NCI-H2107 (cell line): Measurements from ENCODE around the gene SLC15A4.

ENCODE experiments used
- DNase-seq: peaks from one replicate; lab custom pipeline; 2025; lab: John Stamatoyannopoulos, UW

Gene SLC15A4

DNA sequence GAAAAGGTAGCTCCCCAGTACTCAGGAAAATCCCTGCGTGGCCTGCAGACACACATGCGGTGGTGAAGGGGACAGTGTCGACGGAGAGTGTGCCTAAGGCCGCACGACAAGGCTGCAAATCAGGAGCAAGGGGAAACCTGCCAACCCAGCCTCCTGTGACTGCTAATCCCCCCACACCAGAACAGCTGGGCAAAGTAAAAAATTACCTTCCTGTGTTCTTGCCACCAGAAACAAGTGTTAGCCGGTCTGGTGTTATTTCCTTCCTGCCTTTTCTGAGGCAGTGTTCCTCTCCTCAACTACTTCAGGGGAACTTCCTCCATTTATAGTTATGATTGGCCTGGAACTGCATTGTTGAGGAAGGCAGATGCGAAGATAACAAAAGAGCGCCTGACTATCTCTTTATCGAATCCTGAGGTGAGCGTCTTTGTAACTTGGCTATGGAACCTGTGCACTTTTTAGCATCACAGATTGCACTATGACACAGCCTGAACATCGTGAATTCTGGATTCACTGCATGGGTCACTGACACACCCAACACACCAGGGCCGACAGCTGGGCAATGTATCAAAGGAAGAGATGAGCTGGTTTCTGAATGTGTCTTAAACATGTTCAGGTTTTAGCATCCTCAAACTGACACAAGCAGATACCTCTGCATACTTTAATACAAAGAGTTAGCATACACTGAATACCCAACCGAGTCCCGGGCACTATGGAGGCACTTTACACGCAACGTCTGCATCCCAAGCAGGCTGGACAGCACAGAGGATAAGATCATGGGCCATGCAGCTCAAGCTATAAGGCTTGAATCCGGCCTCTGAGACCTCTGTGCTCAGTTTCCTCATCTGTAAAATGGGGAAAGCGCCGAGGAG lies 28.9 kb downstream of the SLC15A4 start:
- no peak for DNase-seq

DNA sequence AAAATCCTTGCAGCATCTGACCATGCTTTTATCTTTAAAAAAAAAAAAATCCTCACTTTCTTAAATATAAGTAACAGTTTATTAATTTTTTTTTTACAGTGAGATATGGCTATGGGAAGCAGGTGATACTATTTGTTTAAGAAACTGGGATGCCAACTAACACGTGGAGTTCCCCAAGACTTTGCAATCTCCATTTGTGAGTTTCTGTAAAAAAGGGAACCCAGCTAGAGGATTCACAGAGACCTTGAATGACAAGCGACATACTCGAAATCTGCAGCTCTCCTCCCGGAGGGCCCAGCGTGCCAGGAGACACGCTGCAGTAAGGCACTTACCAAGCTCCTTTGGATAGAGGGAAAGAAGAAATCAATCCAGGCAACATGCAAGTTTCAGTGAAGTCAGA lies 30.1 kb downstream of the SLC15A4 start:
- no peak for DNase-seq

DNA sequence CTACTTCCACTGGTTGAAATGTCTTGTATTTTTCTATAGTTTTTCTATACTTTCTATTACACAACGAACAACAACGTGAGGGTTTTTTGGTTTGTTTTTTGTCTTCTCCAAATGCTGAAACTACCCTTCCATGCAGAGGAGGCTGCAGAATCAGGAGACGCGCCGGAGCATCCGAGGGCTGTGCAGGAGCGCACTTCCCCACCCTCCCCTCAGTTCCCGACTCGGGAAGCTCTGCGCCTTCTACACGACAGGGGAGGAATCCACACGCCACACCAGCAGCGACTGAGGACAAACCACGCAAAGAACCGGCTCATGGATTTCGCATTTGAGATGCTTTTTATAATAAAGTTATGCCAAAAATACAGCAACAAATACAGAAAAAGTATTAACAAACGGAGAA lies 30.9 kb downstream of the SLC15A4 start:
- no peak for DNase-seq

DNA sequence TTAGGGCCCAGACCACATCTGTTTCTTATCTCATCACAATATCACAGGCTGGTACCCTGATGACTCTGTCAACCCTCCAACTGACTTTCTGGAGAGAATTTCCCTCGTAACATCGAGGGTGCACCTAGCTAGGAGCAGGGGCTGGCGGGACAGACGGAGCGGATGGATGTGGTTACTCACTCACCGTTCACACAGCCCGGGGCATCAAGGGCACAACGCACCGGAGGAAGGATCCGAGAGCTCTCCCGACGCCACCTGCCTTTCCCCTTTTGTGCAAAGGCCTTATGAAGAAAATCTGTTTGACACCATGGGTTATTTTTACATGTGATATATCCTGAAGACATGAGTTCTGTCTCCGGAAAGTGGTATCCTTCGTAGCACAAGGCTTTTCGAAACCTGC lies 31.4 kb downstream of the SLC15A4 start:
- DNase-seq = no peak

DNA sequence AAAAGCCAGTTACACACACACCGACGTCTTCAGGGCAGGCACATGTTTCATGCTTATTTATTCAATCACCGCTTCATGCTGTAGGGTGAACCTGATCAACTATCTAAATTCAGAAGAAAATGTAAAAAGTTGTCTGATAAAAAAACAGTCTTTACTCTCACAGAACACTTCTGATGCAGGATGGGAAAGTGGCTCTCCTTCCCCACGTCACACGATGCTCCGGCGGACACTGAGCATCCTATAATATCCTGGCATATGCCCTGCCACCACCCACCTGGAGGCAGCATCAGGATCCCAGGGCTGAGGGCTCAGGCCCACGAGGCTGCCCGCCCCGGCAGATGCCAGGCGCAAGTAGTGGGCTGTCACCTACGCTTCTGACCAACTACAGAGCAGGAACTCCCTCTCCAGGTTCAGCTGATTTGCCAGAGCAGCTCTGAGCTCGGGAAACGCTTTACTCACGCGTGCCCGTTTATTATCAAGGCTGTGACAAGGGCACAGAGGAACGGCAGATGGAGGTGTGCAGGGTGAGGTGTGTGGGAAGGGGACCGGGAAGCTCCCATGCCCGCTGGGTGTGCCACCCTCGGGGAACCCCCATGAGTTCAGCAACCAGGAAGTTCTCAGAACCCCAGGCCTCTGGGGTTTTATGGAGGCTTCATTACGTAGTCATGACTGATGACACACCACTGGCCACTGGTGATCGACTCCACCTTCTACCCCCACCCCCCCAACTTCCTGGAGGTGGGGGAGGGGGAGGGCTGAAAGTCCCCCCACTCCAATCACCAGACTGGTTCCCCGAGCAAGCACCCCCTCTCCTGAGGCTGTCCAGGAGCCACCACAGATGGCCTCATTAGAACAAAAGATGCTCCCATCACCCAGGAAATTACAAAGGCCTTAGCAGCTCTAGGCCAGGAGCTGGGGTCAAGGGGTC lies 32.1 kb downstream of the SLC15A4 start:
- DNase-seq = no peak

DNA sequence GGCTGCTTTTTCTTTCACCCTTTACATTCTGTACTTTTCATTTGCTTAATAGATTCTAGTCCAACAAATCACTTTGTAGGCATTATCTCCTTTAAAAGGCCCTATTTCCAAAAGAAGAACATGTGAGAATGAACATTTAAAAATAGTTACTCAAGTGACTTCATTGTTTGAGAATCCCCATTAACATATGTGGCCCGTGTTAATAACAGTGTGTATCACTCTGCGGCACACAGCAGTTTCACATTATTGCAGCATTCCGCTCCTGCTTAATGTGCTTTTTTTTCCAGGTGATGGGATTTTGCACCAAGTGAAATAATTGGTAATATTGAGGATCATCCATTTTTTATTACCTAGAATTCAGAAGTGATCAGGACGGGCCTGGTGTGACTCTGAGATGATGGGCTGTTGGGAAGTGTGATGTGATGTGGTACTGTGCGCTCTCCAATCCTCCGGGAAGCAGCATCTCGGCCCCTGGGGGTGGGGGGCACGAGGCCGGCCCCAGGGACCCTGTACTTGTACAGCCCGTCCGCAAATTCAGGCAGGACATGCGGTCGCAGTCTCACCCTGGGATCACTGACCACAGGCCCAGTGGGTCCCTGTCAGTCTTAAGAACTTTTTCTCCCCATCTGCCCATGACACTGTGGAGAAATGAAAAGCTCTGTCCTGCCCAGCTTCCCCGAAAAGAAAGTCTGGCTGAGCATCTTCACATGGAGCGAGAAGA lies 32.9 kb downstream of the SLC15A4 start:
- DNase-seq = no peak

DNA sequence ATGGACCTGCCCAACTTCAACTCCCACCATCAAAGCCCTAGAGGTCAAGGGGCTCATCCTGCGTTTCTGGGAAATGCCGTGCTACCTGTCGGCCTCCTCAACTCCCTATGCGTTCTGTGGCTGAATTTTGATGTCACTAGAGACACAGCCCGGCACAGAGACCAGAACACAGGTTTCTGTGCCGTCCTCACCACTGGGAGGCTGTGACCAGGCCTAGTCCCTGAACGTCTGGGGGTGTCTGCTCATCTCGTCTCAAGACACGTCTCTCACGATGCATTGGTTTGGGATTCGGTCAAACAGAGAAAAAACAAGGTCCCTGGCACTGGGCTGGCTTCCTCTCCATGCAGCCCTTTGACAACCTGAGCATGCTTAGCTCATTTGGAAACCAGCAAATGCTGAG lies 33.5 kb downstream of the SLC15A4 start:
- no peak for DNase-seq

DNA sequence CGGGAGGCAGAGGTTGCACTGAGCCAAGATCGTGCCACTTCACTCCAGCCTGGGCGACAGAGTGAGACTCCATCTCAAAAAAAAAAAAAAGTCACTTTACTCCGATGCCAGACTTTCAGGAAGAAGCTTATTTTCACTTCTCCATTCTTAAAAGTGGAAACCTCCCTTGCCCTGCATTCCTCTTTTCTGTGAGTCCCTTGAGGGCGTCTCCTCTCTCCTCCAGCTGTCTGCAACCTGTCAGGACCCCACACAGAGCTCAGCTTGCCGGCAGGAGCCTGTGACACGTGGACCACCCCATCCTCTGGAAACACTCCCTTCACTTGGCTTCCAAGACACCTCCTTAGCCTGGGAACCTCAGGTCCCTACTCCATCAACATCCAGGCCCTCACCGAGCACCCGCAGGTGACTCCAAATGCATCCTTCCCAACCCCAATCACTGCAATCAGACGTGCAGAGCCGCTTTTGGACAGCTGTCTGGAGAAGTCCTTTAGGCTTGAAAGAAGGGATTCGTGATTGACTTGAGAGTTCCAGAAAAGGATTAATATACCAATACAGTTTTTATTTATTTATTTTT lies 34.3 kb downstream of the SLC15A4 start:
- DNase-seq = no peak

- DNase-seq = no peak
These were observed 35.9 kb downstream of the SLC15A4 start for GRCh38 chr12:128787827-128788226.

DNA sequence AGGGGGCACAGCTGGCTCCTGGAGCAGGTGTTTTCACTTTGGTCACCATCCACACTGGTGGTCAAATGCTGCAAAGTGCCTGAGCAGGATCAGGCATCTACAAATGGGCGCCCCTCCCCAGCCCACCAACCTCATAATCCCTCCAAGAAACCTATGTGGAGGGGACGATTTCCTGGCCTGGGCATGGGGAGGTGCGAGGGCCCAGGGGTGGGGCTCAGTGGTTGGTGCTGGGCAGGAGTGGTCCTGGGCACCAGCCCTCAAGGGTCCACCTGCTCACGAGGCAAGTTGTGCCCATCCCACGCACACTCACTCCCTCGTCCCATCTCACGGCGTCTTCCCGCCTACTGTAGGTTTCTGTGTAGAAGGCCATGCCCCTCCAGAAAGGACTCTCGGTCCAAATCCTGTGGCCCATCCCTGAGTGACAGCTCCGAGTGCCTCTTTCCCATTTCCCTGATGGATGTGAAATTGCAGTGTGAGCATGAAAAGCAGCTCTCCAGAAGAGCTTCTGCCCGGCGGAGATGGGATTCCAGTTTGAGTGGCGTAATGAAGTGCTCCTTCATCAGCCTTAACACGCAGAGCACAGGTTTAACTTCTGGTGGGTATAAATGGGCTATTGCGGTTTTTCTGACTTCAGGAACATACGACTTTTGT lies 36.9 kb downstream of the SLC15A4 start:
- DNase-seq = no peak

DNA sequence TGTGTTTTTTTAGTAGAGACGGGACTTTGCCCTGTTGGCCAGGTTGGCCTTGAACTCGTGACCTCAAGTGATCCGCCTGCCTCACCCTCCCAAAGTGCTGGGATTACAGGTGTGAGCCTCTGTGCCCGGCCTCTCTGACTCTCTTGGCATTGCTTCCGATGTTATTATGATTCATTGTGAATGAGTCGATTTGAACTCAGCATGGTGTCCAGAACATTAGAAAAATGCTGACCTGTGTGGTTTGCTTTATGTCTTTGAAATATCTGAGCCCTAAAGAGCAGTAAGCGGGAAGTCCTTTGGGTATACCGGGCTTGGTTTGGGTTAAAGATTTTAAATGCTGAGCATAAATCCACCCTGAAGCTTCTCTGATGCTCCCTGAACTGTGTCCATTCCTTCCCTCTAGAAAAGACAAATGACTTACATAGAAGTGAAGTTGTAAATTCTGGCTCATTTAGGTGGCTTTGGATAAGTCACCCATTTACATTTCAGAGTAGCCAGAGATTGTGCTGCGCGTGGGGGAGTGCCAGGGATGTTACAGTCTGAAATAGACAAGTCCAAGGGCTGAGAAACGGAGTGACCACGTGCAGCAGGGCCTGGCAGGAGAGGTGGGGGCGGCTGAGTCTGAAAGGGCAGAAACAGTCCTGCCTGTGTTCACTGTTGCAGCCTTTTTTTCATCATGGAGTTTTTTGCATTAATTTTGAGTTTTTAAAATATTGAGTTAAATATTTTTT lies 39.6 kb downstream of the SLC15A4 start:
- DNase-seq = no peak

DNA sequence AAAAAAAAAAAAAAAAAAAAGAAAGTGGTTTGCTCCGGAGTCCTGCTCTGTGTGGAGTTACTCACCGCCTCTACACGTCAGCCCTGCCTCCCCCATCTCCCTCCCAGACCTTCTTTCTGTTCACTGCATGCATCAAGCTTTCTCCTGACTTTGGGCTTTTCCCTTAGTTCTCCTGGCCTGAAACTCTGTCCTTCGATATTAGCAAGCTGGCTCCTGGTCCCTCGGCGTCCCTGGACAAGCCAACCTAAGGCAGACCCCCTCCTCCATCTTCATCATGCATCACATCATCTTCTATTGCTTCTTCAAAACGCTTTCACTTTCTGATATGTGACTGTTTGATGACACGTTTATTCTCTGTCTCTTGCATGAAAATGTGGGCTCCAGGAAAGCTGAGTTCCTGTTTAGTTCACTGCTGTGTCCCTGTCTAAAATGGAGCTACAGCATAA lies 40.6 kb downstream of the SLC15A4 start:
- no peak for DNase-seq

- DNase-seq = no peak
These were observed 43.9 kb downstream of the SLC15A4 start for GRCh38 chr12:128779901-128780300.

- DNase-seq = no peak
These were observed 51.5 kb downstream of the SLC15A4 start for GRCh38 chr12:128772249-128772648.

DNA sequence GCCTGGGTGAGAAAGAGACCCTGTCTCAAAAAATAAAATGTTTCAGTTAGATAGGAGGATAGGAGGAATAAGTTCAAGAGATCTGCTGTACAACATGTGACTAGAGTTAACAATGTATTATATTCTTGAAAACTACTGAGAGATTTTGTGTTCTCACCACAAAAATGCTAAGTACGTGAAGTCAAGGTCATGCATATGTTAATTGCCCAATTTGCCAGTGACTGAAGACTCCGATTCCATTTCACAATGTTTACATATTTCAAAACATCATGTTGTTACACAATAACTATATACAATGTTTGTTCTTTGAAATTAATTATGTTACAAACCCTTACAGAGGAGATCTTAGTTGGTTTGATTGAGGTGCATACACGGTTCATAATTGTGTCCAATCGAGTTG lies 52.1 kb downstream of the SLC15A4 start:
- no peak for DNase-seq

DNA sequence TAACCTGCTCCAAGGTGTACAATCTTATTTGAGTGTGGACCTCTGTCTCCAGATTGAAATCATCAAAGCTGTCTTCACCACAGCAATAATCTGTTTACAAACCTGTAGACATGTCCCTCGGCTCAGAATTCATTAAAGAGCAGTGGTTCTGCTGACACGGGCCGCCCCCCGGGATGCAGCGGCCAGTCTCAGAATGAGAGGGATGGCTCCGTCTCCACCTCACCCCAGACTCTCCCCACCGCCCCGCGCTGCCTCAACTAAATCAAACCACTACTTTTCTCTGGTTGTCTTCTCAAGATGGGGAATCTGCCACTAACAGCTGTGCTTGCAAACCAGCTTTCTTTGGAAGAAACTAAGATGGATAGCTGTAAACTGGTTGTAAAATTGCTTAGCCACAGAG lies 56.2 kb downstream of the SLC15A4 start:
- no peak for DNase-seq

DNA sequence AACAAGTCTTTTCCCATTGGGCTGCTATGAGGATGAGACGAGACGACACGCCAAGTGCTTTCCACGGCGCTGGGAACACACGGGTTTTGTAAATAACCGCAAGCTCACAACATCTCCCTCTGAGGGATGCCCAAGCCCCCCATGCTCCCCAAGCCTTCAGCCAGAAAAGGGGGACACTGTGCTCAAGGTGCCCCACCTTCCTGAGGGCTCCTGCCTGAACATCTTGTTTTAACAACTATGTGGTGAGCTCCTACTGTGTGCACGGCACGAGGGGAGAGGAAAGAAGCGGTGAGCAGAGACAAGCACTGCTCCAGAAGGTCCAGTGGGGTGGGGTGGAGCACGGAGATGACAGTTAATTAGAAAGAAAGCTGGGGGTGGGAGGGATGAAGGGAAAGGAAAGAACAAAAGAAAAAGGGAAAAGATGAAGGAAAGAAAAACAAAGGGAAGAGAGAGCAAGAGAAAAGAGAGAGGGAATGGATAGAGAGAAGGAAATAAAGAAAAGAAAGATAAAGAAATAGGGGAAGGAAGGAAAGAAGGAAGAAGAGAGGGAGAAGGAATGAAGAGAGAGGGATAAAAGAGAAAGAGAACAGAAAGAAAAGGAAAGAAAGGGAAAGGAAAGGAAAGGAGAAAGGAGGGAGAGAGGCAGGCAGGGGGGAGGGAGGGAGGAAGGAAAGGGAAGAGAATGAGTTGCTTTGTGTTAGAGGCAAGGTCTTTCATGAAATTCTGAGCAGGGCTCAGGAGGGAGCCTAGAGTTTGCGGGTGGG lies 56.8 kb downstream of the SLC15A4 start:
- no peak for DNase-seq

GRCh38 chr12:128763395-128763794 lies 60.4 kb downstream of the SLC15A4 start:
- no peak for DNase-seq

DNA sequence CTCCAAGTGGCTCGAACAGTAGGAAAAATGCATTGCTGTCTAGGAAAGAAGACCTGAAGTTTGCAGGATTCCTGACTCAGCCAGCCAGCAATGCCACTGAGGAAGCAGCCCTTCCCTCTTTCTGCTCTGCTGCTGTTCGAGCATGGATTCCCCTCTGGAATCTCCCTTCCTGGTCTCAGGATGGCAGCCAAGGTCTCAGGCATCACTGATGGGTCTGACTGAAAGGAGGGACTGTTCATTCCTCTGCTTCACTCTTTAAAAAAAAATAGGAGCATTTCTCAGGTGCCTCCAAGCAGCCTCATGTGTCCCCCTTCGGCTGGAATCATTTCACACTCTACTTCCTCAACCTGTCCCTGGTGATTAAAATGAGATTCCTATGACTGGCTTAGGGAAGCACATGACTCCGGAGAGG lies 62.4 kb downstream of the SLC15A4 start:
- no peak for DNase-seq

DNA sequence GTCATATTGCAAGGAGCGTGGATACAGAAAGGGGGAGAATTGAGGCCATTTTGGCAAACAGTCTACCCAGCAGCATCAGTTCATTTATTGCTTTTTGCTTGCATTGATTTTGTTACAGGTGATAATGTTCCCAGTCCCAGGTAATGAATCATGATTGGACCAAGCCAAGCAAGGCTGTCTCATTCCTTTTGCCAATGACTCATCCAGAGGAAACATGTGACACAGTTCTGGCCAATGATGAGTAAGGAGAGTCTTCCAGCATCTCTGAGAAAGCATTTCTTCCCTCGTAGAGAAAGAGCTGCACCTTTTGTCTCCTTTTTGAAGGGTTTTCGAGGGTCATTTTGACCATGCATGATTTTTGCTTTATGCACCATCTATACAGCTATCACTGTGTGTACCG lies 68.2 kb downstream of the SLC15A4 start:
- DNase-seq = no peak
